Right ventricle myocardium inferior (tissue), 1 donor: ENCODE measurements around the gene TMOD2. TPM values are rescaled to one million over a fixed set of nuclear protein-coding genes. Genes with fewer than 3 reads are reported as not detected.

ENCODE experiments used
- ATAC-seq: fragments of 200-7000 bp; cut with Tn5 transposase; one replicate; pipeline ENCODE4 v1.9.1; 2020; ENCODE audit warnings: mild to moderate bottlenecking, moderate library complexity
- DNase-seq: peaks from one replicate; pipeline ENCODE4 v3.0.0; 2021; ENCODE audit errors: missing footprints
- intact Hi-C: fragments of 100-400 bp; cut with DNase I; formaldehyde crosslinking; loops from one replicate; pipeline ENCODE4 v1.11.0; 2022
- total RNA-seq: library from RNA; stranded (reverse); fragmentation: NEBNext Ultra II Directional; extraction: Animal tissue kit (Norgen Biotek cat#: 25700); gene quantifications from one replicate; pipeline ENCODE4 v1.2.1, GENCODE V29; 2021
- donor health status: DM: no; HTN: yes; CAD: no; lungs with severe emphysema.

Gene TMOD2
- total RNA-seq, 1 donor from 2014 or later: 9.5 TPM

DNA sequence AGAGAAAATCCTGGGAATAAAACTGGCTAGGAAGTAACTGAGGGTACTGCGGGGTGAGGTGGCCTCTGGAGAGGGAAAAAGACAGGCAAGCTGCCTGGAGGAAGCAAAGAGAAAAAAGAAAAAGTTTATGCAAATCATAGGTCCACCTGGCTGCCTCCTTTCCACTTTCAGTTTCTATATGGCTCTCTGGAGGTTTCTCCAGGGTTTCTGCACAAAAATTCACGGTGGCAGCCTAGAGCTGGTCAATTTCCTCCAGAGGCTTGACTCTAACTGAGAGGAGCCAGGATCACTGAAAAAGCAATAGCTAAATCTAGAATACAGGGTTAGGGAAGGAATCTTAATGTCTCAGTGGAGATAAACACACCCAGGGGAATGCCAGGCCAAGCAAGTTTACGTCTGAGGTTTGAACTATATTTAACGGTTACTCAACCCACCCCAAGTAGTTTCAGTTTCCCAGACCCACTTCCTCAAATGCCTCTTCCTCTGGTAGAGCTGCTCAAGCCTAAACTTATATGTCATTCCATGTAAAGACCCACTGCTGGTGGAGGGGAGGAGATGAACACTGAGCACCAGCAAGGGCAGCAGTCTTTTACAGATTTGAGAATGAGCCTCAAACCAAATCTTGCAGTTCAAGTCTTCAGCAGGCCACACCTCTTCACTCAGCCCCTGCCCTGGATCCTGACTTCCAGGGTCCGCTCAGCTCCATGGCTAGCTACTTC, 19.7 kb upstream of the TMOD2 start:
- ATAC-seq (peak; percentile 71), DNase-seq (no peak)
- intact Hi-C loops: no loop called here

DNA sequence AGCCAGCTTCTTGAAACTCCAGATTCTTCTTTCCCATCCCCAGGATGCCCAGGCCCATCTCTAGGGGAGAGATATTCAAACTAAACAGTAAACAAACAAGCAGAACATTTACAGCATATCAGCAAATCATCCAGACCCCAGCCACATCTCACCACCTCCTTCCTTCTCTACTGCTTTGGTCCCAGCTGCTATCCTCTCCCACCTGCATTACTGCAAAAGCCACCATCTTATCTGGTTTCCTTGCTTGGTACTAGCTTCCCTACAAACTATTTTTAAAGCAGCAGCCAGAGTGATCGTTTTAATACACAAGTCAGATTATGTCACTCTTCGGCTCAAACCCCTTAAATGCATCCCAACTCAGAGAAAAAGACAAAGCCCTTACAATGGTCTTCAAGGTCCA, 18.8 kb upstream of the TMOD2 start:
- intact Hi-C loops: no loop called here
- no peak for ATAC-seq
- DNase-seq: no peak

DNA sequence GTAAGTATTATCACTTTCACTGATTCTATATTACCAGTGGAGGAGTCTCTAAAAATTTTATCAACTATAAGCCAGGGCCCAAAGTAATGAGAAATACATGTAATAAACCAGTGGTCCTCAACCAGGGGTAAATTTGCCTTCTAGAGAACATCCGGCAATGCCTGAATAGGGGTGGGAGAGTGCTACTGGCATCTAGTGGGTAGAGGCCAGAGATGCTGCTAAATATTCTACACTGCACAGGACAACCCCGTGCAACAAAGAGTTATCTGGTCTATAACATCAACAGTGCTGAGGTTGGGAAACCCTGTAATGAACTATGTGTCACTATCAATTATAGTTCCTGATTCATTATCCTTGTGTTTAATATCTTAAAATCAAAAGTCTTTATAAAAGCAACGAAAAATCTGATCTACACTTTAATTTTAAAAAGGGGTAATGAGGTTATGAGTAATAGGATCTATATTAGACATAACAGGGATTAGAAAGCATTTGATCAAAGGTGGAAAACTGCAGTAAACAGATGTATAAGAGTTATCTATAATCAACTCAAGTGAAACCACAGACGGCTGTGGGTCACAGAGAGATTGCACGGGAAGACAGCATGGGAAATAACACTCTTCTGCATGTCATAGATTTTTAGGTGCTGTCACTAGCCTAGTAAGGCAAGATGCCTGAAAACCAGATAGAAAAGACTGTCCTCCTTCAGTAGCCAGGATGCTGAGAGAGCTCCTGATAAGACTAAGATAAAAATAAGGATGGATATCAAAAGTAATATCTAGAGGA, 16.0 kb upstream of the TMOD2 start:
- no peak for DNase-seq
- intact Hi-C loops: no loop called here
- ATAC-seq: no peak

DNA sequence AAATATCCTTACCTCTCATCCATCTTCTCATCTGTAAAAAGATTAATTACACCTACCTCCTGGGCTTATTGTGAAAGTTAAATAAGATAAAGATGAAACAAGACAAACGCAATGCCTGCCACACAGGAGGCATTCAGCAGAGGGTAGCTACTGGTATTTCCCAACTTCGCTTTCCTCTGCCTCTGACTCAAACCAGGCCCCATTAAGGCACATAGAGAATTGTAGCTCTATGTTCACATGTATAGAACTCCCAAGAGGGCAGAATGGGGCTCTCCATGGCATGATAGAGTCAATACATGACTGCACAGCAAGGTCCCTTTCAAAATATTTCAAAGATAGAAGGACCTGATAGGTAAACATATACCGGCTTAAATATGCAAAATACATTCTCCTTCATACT, 15.3 kb upstream of the TMOD2 start:
- ATAC-seq: no peak
- DNase-seq: no peak
- intact Hi-C loops: no loop called here

DNA sequence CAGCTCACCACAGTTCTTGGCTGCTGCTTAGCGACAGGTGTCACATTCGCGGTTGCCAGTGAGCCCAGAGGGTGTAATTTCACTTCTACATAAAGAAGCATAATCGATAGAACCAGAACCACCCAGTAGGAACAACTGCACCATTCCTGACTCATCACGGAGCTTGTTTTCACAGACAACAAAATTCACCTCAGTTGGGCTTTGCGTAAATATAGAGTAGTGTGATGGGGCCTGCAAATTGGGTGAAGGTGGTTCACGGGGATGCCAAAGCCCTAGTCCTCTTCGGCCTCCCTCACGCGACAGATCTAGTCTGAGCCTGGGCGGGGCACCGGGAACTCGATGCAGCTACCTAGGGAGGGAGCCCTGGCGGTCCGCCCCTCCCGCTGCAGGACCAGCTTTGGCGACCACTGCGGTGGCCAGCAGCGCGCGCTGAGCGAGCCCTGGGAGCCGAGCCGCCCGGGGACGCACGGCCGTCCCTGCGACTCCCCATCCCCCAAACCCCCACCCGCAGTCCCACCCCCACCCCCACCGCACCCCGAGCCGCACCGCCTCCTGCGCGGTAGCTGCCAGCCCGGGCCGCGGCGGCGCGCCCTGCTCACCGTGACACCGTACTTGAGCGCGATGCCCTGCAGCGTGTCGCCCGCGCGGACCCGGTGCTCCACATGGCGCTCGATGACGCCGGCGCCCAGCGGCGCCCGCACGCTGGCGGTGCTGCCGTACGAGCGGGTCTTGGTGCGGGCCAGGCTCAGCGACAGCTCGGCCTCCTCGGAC, 14.5 kb upstream of the TMOD2 start:
- DNase-seq (peak; percentile 79), ATAC-seq (peak; percentile 40)
- intact Hi-C loops: no loop called here

- intact Hi-C loops: no loop called here
- peak; percentile 93 for DNase-seq
- ATAC-seq: peak; percentile 93
Observed at GRCh38 chr15:51737522-51738305, 13.7 kb upstream of the TMOD2 start, which contains the start of gene LYSMD2. TSS of gene LYSMD2 (minus strand) at chr15:51737655. CDS start at chr15:51737622, 33 bp downstream.

DNA sequence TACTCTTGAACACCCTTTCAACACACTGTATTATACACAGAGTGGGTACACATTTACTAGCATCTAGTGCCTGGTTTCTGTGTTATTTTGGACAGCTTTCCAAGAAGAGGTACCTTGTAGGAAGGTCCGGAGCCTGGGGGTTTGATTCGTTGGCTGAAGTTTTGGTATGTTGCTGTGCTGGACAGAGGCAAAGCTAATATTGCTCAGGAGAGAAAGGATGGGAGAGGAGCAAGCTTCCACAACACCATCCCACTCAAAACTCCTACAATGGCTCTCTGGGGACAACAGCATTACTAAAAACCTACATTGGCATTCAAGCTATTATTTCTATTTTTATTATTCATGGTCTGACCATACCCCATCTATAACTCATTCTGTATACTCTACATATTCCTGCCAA, 12.8 kb upstream of the TMOD2 start:
- intact Hi-C loops: no loop called here
- no peak for ATAC-seq
- DNase-seq: no peak

DNA sequence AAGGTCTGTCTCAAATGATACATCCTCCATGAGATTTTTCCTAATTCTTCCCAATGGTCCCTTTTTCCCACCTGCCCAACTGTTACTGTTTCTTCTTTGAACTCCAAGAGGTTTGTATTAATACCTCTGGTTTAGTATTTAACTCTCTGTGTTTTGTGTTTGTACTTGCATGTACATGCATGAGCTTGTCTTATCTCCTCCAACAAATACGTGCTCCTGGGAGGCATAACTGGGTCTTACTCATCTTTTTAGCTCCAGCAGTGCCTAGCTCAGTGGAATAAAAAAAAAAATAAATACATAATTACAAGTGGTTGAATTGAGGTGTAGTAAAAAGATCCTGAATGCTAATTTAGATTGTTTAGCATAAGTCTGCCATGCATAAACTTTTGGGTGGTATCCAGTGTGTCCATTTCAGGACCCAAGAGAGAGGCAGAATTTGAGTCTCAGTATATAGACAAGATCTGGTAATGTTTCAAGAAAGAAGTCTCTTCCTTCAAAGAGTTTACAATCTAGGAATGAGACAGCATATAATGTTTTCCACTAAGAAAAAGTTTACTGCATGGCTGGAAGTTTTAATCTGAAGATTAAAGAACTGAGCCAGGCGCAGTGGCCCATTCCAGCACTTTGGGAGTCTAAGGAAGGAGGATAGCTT, 12.2 kb upstream of the TMOD2 start:
- no peak for DNase-seq
- intact Hi-C loops: no loop called here
- no peak for ATAC-seq

DNA sequence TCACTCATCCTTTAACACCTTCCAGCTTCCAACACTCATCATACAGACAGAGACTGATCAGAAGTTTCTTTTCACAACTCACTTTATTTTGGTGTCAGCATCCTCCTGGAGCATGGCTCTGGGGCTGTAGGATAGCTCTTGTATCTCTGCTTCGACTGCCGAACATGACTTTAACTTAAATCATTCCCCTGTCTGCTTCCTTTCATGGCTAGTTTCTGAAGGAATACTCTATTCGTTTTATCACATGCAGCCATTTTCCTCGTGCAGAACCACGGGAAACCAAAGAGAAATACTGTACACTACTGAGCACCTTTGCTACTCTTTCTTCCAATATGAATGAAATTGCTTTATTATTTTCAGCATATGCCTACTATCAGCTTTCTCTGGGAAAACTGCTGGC, 2.1 kb upstream of the TMOD2 start:
- ATAC-seq: no peak
- DNase-seq: no peak
- intact Hi-C loops: no loop called here

GRCh38 chr15:51750186-51750585, 1.2 kb upstream of the TMOD2 start:
- ATAC-seq: no peak
- no peak for DNase-seq
- intact Hi-C loops: loop anchor here (10.0 kb wide), 1 partner anchor 45 kb away; no protein-coding TSS in a partner anchor

GRCh38 chr15:51751697-51752683, 593 bp downstream of the TMOD2 start:
- DNase-seq (no peak), ATAC-seq (peak; percentile 49)
- intact Hi-C loops: loop anchor here (10.0 kb wide), 1 partner anchor 47 kb away; no protein-coding TSS in a partner anchor

- ATAC-seq (no peak), DNase-seq (no peak)
- intact Hi-C loops: loop anchor here (10.0 kb wide), 1 partner anchor 48 kb away; no protein-coding TSS in a partner anchor
Observed at GRCh38 chr15:51752888-51753287, 1.5 kb downstream of the TMOD2 start.

DNA sequence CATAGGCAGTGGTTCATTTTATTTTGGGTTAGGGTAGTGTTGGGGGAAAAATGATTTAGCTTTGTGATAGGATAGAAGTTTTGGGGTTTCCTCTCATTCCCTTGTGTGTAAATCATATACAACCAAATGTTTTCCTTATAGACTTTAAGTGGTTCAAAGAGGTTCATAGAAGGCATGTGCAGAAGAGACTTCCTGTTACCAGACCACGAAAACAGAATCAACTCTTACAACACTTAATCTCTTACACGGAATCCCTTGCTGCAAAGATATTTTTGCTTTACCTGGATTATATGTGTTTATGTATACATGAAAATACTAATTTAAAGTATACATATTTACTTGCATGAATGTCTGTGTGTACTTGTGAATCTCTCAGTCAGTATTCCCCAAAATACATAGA, 2.9 kb downstream of the TMOD2 start:
- ATAC-seq (no peak), DNase-seq (no peak)
- intact Hi-C loops: loop anchor here (10.0 kb wide), 1 partner anchor 49 kb away; no protein-coding TSS in a partner anchor

DNA sequence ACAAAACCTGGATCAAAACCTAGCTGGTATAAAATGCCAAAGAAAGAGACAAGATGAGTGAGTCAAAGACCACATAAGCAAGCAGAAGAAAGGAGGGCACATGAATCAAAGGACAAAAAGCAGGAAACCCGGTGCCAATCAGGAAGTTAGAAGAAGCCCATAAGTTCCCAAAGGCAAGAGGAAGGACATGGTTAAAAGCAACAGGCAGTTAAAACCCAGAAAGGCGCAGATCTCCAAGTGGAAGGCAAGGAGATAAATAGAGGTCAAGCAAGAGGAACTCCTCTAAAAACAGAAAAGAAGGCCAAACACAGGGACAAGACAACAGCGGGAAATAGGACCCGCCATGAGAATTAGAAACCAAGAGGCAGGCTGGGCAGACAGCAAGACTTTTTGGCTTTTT, 4.4 kb downstream of the TMOD2 start:
- intact Hi-C loops: loop anchor here (5.0 to 10.0 kb wide), 2 partner anchors 51 to 103 kb away; no protein-coding TSS in a partner anchor

GRCh38 chr15:51756482-51756881, 5.1 kb downstream of the TMOD2 start:
- DNase-seq (no peak), ATAC-seq (no peak)
- intact Hi-C loops: loop anchor here (5.0 to 10.0 kb wide), 2 partner anchors 52 to 104 kb away; no protein-coding TSS in a partner anchor

More for the DNA sequence above, 4.4 kb downstream of the TMOD2 start:
- DNase-seq (no peak), ATAC-seq (no peak)

DNA sequence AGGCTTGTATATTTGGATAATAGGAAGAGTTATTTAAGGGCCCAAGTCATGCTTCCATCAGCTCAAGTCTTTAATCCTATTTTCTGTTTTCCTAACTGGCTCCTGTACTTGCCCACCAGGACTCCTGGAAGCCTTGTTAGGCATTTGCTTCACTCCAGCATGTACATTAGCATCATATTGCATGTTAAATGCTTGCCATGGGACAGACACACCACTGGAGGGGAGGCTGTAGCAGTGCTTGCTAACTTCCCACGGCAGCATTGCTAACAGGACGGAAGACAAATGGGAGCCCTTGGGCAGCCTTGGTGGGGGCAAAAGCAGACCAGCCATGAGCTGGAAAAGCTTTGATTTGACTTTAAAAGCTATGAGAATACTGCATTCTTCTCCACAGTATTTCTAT, 6.1 kb downstream of the TMOD2 start:
- ATAC-seq (no peak), DNase-seq (no peak)
- intact Hi-C loops: loop anchor here (5.0 to 10.0 kb wide), 2 partner anchors 53 to 105 kb away; no protein-coding TSS in a partner anchor

- no peak for DNase-seq
- intact Hi-C loops: loop anchor here (5.0 to 10.0 kb wide), 2 partner anchors 54 to 106 kb away; no protein-coding TSS in a partner anchor
Observed at GRCh38 chr15:51758645-51759044, 7.2 kb downstream of the TMOD2 start.

More at GRCh38 chr15:51758645-51759044, 7.2 kb downstream of the TMOD2 start:
- peak; percentile 89 for ATAC-seq
